GM23338 (cell line): ENCODE results near the gene USP20. TPM values are rescaled to one million over a fixed set of nuclear protein-coding genes. Genes with fewer than 3 reads are reported as not detected.

ENCODE experiments used
- ATAC-seq: fragments of 200-7000 bp; cut with Tn5 transposase; 3 replicates; pipeline ENCODE4 v1.9.1; 2020
- DNase-seq: peaks from one replicate; pipeline ENCODE4 v3.0.0-alpha.2; 2015; ENCODE audit warnings: low spot score
- H2AFZ ChIP-seq: fragments of 200-600 bp; sonication (generic); 2 replicates; pipeline ENCODE4 v1.8.0; 2016; ENCODE audit warnings: antibody characterized with exemption, mild to moderate bottlenecking, moderate library complexity
- H3F3A ChIP-seq: fragments of 200-600 bp; sonication (generic); replicated peaks from 2 replicates; pipeline ENCODE4 v1.8.0; 2017; ENCODE audit warnings: antibody characterized with exemption, mixed run types, low read depth
- H3K27ac ChIP-seq: fragments of 200-600 bp; sonication (generic); 2 replicates; pipeline ENCODE4 v1.6.1; 2016; ENCODE audit warnings: low read depth
- H3K27me3 ChIP-seq: fragments of 200-600 bp; sonication (generic); 2 replicates; pipeline ENCODE4 v1.8.0; 2016; ENCODE audit warnings: mild to moderate bottlenecking, mixed run types, moderate library complexity; ENCODE audit not compliant: insufficient read depth
- H3K36me3 ChIP-seq: fragments of 200-600 bp; sonication (generic); 2 replicates; pipeline ENCODE4 v1.8.0; 2016; ENCODE audit warnings: mild to moderate bottlenecking; ENCODE audit not compliant: insufficient read depth
- H3K4me1 ChIP-seq: fragments of 200-600 bp; sonication (generic); 2 replicates; pipeline ENCODE4 v1.8.0; 2016; ENCODE audit warnings: mild to moderate bottlenecking, moderate library complexity; ENCODE audit not compliant: insufficient read depth
- H3K4me2 ChIP-seq: fragments of 200-600 bp; sonication (generic); 2 replicates; pipeline ENCODE4 v1.7.1; 2017; ENCODE audit warnings: mixed run types
- H3K4me3 ChIP-seq: fragments of 200-600 bp; sonication (generic); 2 replicates; pipeline ENCODE4 v1.6.1; 2016; ENCODE audit warnings: mixed run types
- H3K79me2 ChIP-seq: fragments of 200-600 bp; sonication (generic); replicated peaks from 2 replicates; pipeline ENCODE4 v1.8.0; 2017; ENCODE audit warnings: mild to moderate bottlenecking; ENCODE audit not compliant: insufficient read depth
- H3K9me2 ChIP-seq: fragments of 200-600 bp; sonication (generic); 2 replicates; pipeline ENCODE4 v1.8.0; 2017; ENCODE audit not compliant: insufficient read depth
- H4K20me1 ChIP-seq: fragments of 200-600 bp; sonication (generic); replicated peaks from 2 replicates; pipeline ENCODE4 v1.8.0; 2017; ENCODE audit warnings: mild to moderate bottlenecking; ENCODE audit not compliant: insufficient read depth
- H3K27ac Mint-ChIP-seq: 2 replicates; pipeline ENCODE4 v1.8.0; 2020; ENCODE audit warnings: inconsistent platforms, mild to moderate bottlenecking, moderate library complexity, mixed read lengths
- H3K27me3 Mint-ChIP-seq: 3 replicates; pipeline ENCODE4 v1.8.0; 2022; ENCODE audit warnings: low read depth, mild to moderate bottlenecking, moderate library complexity, mixed read lengths, inconsistent platforms; ENCODE audit not compliant: insufficient read depth, poor library complexity
- H3K36me3 Mint-ChIP-seq: 3 replicates; pipeline ENCODE4 v1.8.0; 2021; ENCODE audit warnings: low read depth, mild to moderate bottlenecking, inconsistent platforms, moderate library complexity, mixed read lengths
- H3K4me1 Mint-ChIP-seq: 3 replicates; pipeline ENCODE4 v1.8.0; 2020; ENCODE audit warnings: mild to moderate bottlenecking, inconsistent platforms, mixed read lengths
- H3K4me3 Mint-ChIP-seq: 3 replicates; pipeline ENCODE4 v1.8.0; 2021; ENCODE audit warnings: moderate library complexity, mild to moderate bottlenecking, inconsistent platforms, mixed read lengths
- H3K9me3 Mint-ChIP-seq: 3 replicates; pipeline ENCODE4 v1.8.0; 2020; ENCODE audit warnings: moderate library complexity, mild to moderate bottlenecking, inconsistent platforms, mixed read lengths
- CREB1 ChIP-seq: fragments of 250-450 bp; sonication (Bioruptor Pico); IDR thresholded peaks from 2 replicates; pipeline ENCODE4 v1.5.0; 2020; ENCODE audit warnings: low read depth, mild to moderate bottlenecking, moderate library complexity
- ETS1 ChIP-seq: IDR thresholded peaks from 2 replicates; pipeline ENCODE4 v1.6.1; 2016; ENCODE audit warnings: antibody characterized with exemption
- EZH2phosphoT487 ChIP-seq: fragments of 200-600 bp; sonication (generic); IDR thresholded peaks from one replicate; pipeline ENCODE4 v1.8.1; 2018; ENCODE audit warnings: antibody characterized with exemption; ENCODE audit not compliant: unreplicated experiment
- NANOG ChIP-seq: IDR thresholded peaks from 2 replicates; pipeline ENCODE4 v1.6.1; 2016; ENCODE audit warnings: antibody characterized with exemption, borderline replicate concordance
- POLR2AphosphoS5 ChIP-seq: IDR thresholded peaks from 2 replicates; pipeline ENCODE4 v1.6.1; 2016; ENCODE audit warnings: antibody characterized with exemption, low read depth
- STAT1 ChIP-seq: IDR thresholded peaks from one replicate; pipeline ENCODE4 v1.6.1; 2016; ENCODE audit warnings: antibody characterized with exemption; ENCODE audit not compliant: unreplicated experiment
- ZNF114 ChIP-seq: fragments of 250-450 bp; sonication (Bioruptor Pico); IDR thresholded peaks from 2 replicates; pipeline ENCODE4 v1.5.0; 2020; ENCODE audit warnings: mild to moderate bottlenecking, moderate library complexity
- ZNF331 ChIP-seq: fragments of 250-450 bp; sonication (Bioruptor Pico); IDR thresholded peaks from 2 replicates; pipeline ENCODE4 v1.5.0; 2020; ENCODE audit warnings: low read depth, mild to moderate bottlenecking, moderate library complexity
- ZNF462 ChIP-seq: fragments of 250-450 bp; sonication (Bioruptor Pico); IDR thresholded peaks from 2 replicates; pipeline ENCODE4 v1.5.0; 2020; ENCODE audit warnings: mild to moderate bottlenecking, moderate library complexity
- polyA plus RNA-seq: library from polyadenylated mRNA; unstranded; fragments of >200 nt; fragmentation: Nextera tagmentation; extraction: Ambion mirVana; gene quantifications from 2 replicates; pipeline ENCODE4 v1.2.1, GENCODE V29; 2016
- total RNA-seq: library from RNA; depleted of rRNA; stranded (reverse); fragments of >200 nt; shearing (Covaris generic); gene quantifications from 2 replicates; pipeline ENCODE4 v1.2.3, GENCODE V29; 2014

USP20 gene
- total and polyA plus RNA-seq, 2 experiments from 2014 or later: 10.4 to 13.0 TPM

- no peak for TF ChIP-seq CREB1 (CRISPR knock-in tag)
- no peak for TF ChIP-seq ZNF462
- TF ChIP-seq ETS1: no peak
- TF ChIP-seq POLR2AphosphoS5: no peak
- no peak for TF ChIP-seq ZNF331 (CRISPR knock-in tag)
- no peak for TF ChIP-seq STAT1
- TF ChIP-seq EZH2phosphoT487: no peak
- no peak for TF ChIP-seq NANOG
- no peak for TF ChIP-seq ZNF114 (CRISPR knock-in tag)
- Histone ChIP-seq H3F3A (0 out of 2 replicates have a peak, but pooled peaks cover 2% of the 10 kb centered on the region), H3K27me3 (no peaks in the 10 kb centered on the region), H3K9me2 (no peaks in the 10 kb centered on the region), H3K4me1 (no peaks in the 10 kb centered on the region), H3K27ac (0 out of 2 replicates have a peak overlapping the region, but pooled peaks have one; percentile 55), H2AFZ (no peak overlapping the region), H3K36me3 (peaks cover 25% of the 10 kb centered on the region), H4K20me1 (no peaks in the 10 kb centered on the region), H3K79me2 (peaks cover 22% of the 10 kb centered on the region), H3K4me2 (peak overlapping the region; percentile 88), H3K4me3 (peak overlapping the region; percentile 74)
- Mint-ChIP-seq H3K36me3 (peaks cover 46% of the 10 kb centered on the region), H3K9me3 (peaks cover 2% of the 10 kb centered on the region; the same call in 1 of the 3 replicates), H3K27ac (0 out of 2 replicates have a peak overlapping the region, but pooled peaks have one; percentile 66), H3K4me1 (peaks cover 7% of the 10 kb centered on the region), H3K4me3 (peak overlapping the region; percentile 82), H3K27me3 (peaks cover 17% of the 10 kb centered on the region)
- DNase-seq: peak; percentile 62
- ATAC-seq: peak; percentile 45
Measured at GRCh38 chr9:129822898-129823541, 12.2 kb upstream of the USP20 start.
